ENCODE measurements around the gene CALHM5.

DNA sequence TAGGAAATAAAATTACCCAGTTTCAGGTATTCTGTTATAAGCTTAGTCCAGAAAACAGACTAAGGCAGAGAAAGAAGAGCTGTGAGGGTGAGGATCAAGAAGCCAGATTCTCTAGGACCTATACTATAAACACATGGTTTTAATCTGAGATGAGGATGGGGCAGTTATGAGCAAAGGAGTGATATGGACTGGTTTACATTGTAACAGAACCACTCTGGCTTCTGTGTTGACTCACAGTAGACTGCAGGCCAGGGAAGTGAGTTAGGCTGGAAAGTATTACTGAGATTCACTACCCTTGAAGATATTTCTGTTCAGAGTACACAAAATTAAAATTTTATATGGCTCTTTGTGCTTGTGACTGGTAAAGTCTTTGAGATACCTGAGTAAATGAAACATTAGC is 56.7 kb downstream of the CALHM5 start:
- TF ChIP-seq POLR2A (IDR thresholded peaks at IDR 0.05) (no peak), CTCF (IDR thresholded peaks at IDR 0.05) (no peak), POLR2AphosphoS5 (IDR thresholded peaks at IDR 0.05; ENCODE audit: insufficient read depth in 1 of 2, low read depth in 1 of 2) (no peak)

Data from vagina (tissue), 2 donors.